B cell (primary cell): ENCODE data around the gene LARGE2. TPM values are rescaled to one million over a fixed set of nuclear protein-coding genes. Genes with fewer than 3 reads are reported as not detected.

ENCODE experiments used
- ATAC-seq: fragments of 200-7000 bp; cut with Tn5 transposase; one replicate; pipeline ENCODE4 v1.10.0; 2021; ENCODE audit warnings: low read depth, mild to moderate bottlenecking, moderate number of reproducible peaks, moderate library complexity
- CTCF ChIA-PET: fragments of 350-600 bp; sonication (Branson Sonifier 250); formaldehyde crosslinking; loops from one replicate; lab custom pipeline; 2021; ENCODE audit warnings: antibody characterized with exemption, inconsistent platforms; lab: Charles Lee
- POLR2A ChIA-PET: fragments of 350-600 bp; sonication (Branson Sonifier 250); formaldehyde crosslinking; loops from one replicate; lab custom pipeline; 2021; ENCODE audit warnings: antibody characterized with exemption; lab: Charles Lee
- DNase-seq: peaks from one replicate; pipeline ENCODE4 v3.0.0; 2013
- H2AFZ ChIP-seq: 2 replicates; pipeline ENCODE4 v1.6.1; 2012; ENCODE audit warnings: mild to moderate bottlenecking, low read depth, low read length; ENCODE audit not compliant: insufficient read depth, poor library complexity, severe bottlenecking
- H3K27ac ChIP-seq, 2 donors: 1 replicate in 1 of 2; 2 replicates in 1 of 2; pipeline ENCODE4 v1.5.1; 2012 to 2013; ENCODE audit warnings: low read length in 2 of 2, mild to moderate bottlenecking in 2 of 2, moderate library complexity in 1 of 2
- H3K27me3 ChIP-seq, 4 experiments: fragments of 200-600 bp in 1 of 4; sonication (generic) in 1 of 4; replicated peaks in 1 of 4; 1 replicate in 2 of 4; 2 replicates in 2 of 4; pipeline versions ENCODE4 v1.6.1 to v1.7.0; 2013 to 2016; ENCODE audit warnings: low read length in 3 of 4, mild to moderate bottlenecking in 2 of 4, mixed read lengths in 1 of 4, moderate library complexity in 1 of 4; ENCODE audit not compliant: insufficient read depth in 4 of 4, control insufficient read depth in 3 of 4; ENCODE audit errors: control extremely low read depth in 1 of 4
- H3K36me3 ChIP-seq, 2 experiments: replicated peaks in 1 of 2; 1 replicate in 1 of 2; 2 replicates in 1 of 2; pipeline versions ENCODE4 v1.6.1 to v1.7.1; 2013; ENCODE audit warnings: low read length in 1 of 2; ENCODE audit not compliant: insufficient read depth in 2 of 2, control insufficient read depth in 1 of 2; ENCODE audit errors: control extremely low read depth in 1 of 2, extremely low read depth in 1 of 2
- H3K4me1 ChIP-seq, 2 donors: fragments of 200-600 bp in 1 of 2; sonication (generic) in 1 of 2; 1 replicate in 1 of 2; 2 replicates in 1 of 2; pipeline versions ENCODE4 v1.5.1 to v1.6.1; 2013 to 2017; ENCODE audit warnings: low read length in 2 of 2; ENCODE audit not compliant: control insufficient read depth in 2 of 2, insufficient read depth in 2 of 2
- H3K4me2 ChIP-seq: replicated peaks from 2 replicates; pipeline ENCODE3; 2012; ENCODE audit warnings: mild to moderate bottlenecking, low read depth, low read length; ENCODE audit not compliant: poor library complexity, severe bottlenecking
- H3K4me3 ChIP-seq, 5 experiments: fragments of 200-600 bp in 1 of 5; sonication (generic) in 1 of 5; 1 replicate in 3 of 5; 2 replicates in 2 of 5; pipeline versions ENCODE4 v1.5.1 to v1.7.0; 2011 to 2016; ENCODE audit warnings: low read length in 4 of 5, mild to moderate bottlenecking in 4 of 5, low read depth in 2 of 5, control low read depth in 1 of 5, moderate library complexity in 1 of 5; ENCODE audit not compliant: insufficient read depth in 1 of 5; ENCODE audit errors: control extremely low read depth in 1 of 5, extremely low read depth in 1 of 5
- H3K79me2 ChIP-seq: fragments of 200-600 bp; sonication (generic); one replicate; pipeline ENCODE4 v1.6.0; 2016; ENCODE audit warnings: low read length; ENCODE audit not compliant: control insufficient read depth, insufficient read depth
- H3K9ac ChIP-seq: fragments of 200-600 bp; sonication (generic); 2 replicates; pipeline ENCODE4 v1.6.1; 2017; ENCODE audit warnings: mild to moderate bottlenecking, low read length, moderate library complexity
- H3K9me3 ChIP-seq, 3 donors: one replicate each; pipeline versions ENCODE4 v1.6.1 to v1.7.1; 2013; ENCODE audit warnings: low read length in 2 of 3; ENCODE audit not compliant: control insufficient read depth in 2 of 3, insufficient read depth in 1 of 3; ENCODE audit errors: control extremely low read depth in 1 of 3
- H4K20me1 ChIP-seq: 2 replicates; pipeline ENCODE4 v1.6.0; 2012; ENCODE audit warnings: mild to moderate bottlenecking, low read length; ENCODE audit not compliant: insufficient read depth, control insufficient read depth, poor library complexity, severe bottlenecking
- H3K27ac Mint-ChIP-seq: one replicate; pipeline ENCODE4 v1.8.0; 2021; ENCODE audit warnings: mixed read lengths
- H3K27me3 Mint-ChIP-seq: one replicate; pipeline ENCODE4 v1.8.0; 2021; ENCODE audit warnings: mixed read lengths
- H3K4me1 Mint-ChIP-seq: one replicate; pipeline ENCODE4 v1.8.0; 2021; ENCODE audit warnings: mixed read lengths
- H3K4me3 Mint-ChIP-seq: one replicate; pipeline ENCODE4 v1.8.0; 2021; ENCODE audit warnings: mixed read lengths
- H3K9me3 Mint-ChIP-seq: one replicate; pipeline ENCODE4 v1.8.0; 2022; ENCODE audit warnings: mixed read lengths; ENCODE audit not compliant: insufficient read depth
- EZH2 ChIP-seq: IDR thresholded peaks from 2 replicates; pipeline ENCODE4 v1.6.1; 2012; ENCODE audit warnings: borderline replicate concordance, low read depth, mild to moderate bottlenecking, moderate library complexity, low read length; ENCODE audit not compliant: insufficient read depth, poor library complexity, severe bottlenecking
- WGBS: methylation state at CpG from one replicate; pipeline ENCODE4 v1.1.5; 2013; ENCODE audit warnings: missing lambda C conversion rate; ENCODE audit not compliant: insufficient coverage; 5-methylcytosine and 5-hydroxymethylcytosine counted together
- intact Hi-C: fragments of 100-400 bp; cut with micrococcal nuclease; formaldehyde crosslinking; loops from one replicate; pipeline ENCODE4 v1.10.0; 2022
- polyA plus RNA-seq: library from polyadenylated mRNA; depleted of rRNA; stranded (reverse); fragments of >200 nt; gene quantifications from 2 replicates; pipeline ENCODE4 v1.2.3, GENCODE V29; 2012
- total RNA-seq, 2 donors: library from RNA; stranded (reverse); fragments of 120-200 nt in 1 of 2; gene quantifications; 1 replicate in 1 of 2; 2 replicates in 1 of 2; pipeline versions ENCODE4 v1.2.3 to v1.2.4, GENCODE V29; 2013 to 2022
- TF ChIP-seq, protein P1 (sequence below): fragments of 200-600 bp; IDR thresholded peaks from one replicate; pipeline ENCODE4 v1.8.0; 2022; ENCODE audit warnings: antibody characterized with exemption, mild to moderate bottlenecking

LARGE2 gene
- total and polyA plus RNA-seq, 2 donors (not counting 1 experiment from before 2014, with no cell fraction given): 109 to 264 TPM

DNA sequence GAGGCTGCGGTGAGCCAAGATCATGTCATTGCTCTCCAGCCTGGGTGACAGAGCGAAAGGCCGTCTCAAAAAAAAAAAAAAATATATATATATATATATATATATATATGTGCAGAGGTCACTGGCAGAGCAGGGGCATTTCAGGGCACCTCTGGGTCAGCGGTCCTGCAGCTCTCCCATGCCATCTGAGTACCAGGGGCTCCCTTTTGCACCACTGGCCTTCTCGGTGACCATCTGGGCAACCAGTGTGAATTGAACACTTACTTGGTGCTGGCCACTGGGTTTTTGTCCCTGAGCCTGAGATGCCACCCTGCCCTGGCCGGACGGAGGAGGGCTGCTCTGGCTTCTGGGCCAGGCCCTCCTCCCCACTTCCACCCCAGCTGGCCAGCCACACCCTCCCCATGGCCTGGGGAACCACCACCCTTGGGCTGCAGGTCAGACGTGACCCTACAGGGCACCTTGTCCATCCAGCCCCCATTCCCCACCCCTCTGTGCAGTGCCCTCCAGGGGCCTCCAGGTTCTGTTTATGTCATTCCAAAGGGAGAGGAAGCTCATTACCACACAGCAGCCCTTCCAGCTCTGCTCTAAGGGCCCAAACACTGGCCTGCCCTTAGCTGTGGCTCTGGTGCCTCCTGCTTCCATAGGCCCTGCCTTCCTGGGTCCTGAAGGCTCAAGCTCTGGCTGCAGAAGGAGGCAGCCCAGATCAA, 26.8 kb upstream of the LARGE2 start:
- no peak overlapping the region for H3K27ac ChIP-seq
- peaks cover 0 to 12% (median 0%) of the 10 kb centered on the region in 3 donors for H3K9me3 ChIP-seq
- peaks cover 12 to 16% of the 10 kb centered on the region in 2 donors for H3K4me1 ChIP-seq
- no peaks in the 10 kb centered on the region for H3K9me3 Mint-ChIP-seq
- no peak overlapping the region for H3K4me3 ChIP-seq
- H3K4me3 Mint-ChIP-seq: no peak overlapping the region
- H3K27me3 Mint-ChIP-seq: peaks cover 34% of the 10 kb centered on the region
- no peak overlapping the region for H2AFZ ChIP-seq
- H3K4me1 Mint-ChIP-seq: peaks cover 11% of the 10 kb centered on the region
- CTCF ChIA-PET: no interaction called here
- peaks cover 0 to 51% (median 24%) of the 10 kb centered on the region in 4 experiments for H3K27me3 ChIP-seq
- no peak for TF ChIP-seq EZH2
- TF ChIP-seq, protein P1, sequence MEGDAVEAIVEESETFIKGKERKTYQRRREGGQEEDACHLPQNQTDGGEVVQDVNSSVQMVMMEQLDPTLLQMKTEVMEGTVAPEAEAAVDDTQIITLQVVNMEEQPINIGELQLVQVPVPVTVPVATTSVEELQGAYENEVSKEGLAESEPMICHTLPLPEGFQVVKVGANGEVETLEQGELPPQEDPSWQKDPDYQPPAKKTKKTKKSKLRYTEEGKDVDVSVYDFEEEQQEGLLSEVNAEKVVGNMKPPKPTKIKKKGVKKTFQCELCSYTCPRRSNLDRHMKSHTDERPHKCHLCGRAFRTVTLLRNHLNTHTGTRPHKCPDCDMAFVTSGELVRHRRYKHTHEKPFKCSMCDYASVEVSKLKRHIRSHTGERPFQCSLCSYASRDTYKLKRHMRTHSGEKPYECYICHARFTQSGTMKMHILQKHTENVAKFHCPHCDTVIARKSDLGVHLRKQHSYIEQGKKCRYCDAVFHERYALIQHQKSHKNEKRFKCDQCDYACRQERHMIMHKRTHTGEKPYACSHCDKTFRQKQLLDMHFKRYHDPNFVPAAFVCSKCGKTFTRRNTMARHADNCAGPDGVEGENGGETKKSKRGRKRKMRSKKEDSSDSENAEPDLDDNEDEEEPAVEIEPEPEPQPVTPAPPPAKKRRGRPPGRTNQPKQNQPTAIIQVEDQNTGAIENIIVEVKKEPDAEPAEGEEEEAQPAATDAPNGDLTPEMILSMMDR: no peak
- intact Hi-C loops: no loop called here
- H3K36me3 ChIP-seq: no peaks in the 10 kb centered on the region
- POLR2A ChIA-PET: no interaction called here
- no peak overlapping the region for H3K27ac Mint-ChIP-seq
- H3K9ac ChIP-seq: no peak overlapping the region
- DNase-seq (no peak), ATAC-seq (no peak)
- H3K79me2 ChIP-seq: no peaks in the 10 kb centered on the region
- 89% methylated on average over 5 of the region's 8 CpGs for WGBS
- no peak overlapping the region for H3K4me2 ChIP-seq
- no peaks in the 10 kb centered on the region for H4K20me1 ChIP-seq

DNA sequence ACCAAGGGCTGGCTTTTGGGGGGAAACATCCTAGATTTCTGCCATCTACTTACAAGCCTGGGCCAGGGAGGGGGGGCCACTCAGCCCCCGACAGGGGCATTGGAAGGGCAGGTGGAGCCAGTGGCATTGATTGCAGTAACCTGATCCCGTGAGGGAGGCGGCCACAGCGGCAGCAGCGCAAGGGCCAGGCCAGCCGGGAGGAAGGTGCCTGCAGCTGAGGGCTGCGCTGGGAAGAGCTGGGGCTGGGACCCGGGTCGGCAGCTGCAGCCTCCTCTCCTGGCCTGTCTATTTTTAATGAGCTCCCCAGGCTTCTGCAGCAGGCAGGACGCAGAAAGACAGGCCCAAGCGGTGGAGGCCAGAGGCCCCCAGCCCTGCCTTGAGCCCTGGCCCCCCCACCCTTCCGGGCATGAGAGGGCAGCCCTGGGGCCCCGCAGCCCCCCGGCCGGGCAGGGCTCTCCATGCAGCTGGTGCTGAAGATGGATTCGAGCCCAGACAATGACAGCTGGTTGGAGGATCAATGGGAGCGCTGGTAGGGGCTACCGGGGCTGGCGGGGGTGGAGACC, 26.0 kb upstream of the LARGE2 start:
- WGBS: 32% methylated on average over 19 of the region's 19 CpGs

More for the DNA sequence above, 26.0 kb upstream of the LARGE2 start:
- Histone ChIP-seq H3K4me1 (peaks cover 12 to 17% of the 10 kb centered on the region in 2 donors), H2AFZ (no peak overlapping the region), H3K27me3 (peaks cover 0 to 53% (median 24%) of the 10 kb centered on the region in 4 experiments), H3K9me3 (peaks cover 0 to 12% (median 0%) of the 10 kb centered on the region in 3 donors), H3K27ac (no peak overlapping the region), H3K79me2 (no peaks in the 10 kb centered on the region), H3K9ac (no peak overlapping the region), H3K4me3 (no peak overlapping the region), H3K36me3 (no peaks in the 10 kb centered on the region), H3K4me2 (no peak overlapping the region), H4K20me1 (no peaks in the 10 kb centered on the region)
- no peak overlapping the region for H3K27ac Mint-ChIP-seq
- no peak for DNase-seq
- H3K27me3 Mint-ChIP-seq: peaks cover 35% of the 10 kb centered on the region
- ATAC-seq: no peak
- peaks cover 12% of the 10 kb centered on the region for H3K4me1 Mint-ChIP-seq
- POLR2A ChIA-PET: no interaction called here
- CTCF ChIA-PET: interaction anchor here (3.3 kb wide), 1 partner anchor 69 kb away, joined by 12 read pairs; no protein-coding TSS in a partner anchor
- H3K4me3 Mint-ChIP-seq: no peak overlapping the region
- no peaks in the 10 kb centered on the region for H3K9me3 Mint-ChIP-seq
- TF ChIP-seq, protein P1: no peak
- TF ChIP-seq EZH2: no peak
- intact Hi-C loops: no loop called here
